Measurements from ENCODE around the gene FAM3A. TPM values are rescaled to one million over a fixed set of nuclear protein-coding genes. Genes with fewer than 3 reads are reported as not detected.
"Not testable (repeated sequence)": the region's sequence is repeated elsewhere in the genome, so short reads cannot be mapped to it uniquely, and the experiment has no call there.

The FAM3A gene, protein sequence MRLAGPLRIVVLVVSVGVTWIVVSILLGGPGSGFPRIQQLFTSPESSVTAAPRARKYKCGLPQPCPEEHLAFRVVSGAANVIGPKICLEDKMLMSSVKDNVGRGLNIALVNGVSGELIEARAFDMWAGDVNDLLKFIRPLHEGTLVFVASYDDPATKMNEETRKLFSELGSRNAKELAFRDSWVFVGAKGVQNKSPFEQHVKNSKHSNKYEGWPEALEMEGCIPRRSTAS
- total RNA-seq, result 46.3 TPM

DNA sequence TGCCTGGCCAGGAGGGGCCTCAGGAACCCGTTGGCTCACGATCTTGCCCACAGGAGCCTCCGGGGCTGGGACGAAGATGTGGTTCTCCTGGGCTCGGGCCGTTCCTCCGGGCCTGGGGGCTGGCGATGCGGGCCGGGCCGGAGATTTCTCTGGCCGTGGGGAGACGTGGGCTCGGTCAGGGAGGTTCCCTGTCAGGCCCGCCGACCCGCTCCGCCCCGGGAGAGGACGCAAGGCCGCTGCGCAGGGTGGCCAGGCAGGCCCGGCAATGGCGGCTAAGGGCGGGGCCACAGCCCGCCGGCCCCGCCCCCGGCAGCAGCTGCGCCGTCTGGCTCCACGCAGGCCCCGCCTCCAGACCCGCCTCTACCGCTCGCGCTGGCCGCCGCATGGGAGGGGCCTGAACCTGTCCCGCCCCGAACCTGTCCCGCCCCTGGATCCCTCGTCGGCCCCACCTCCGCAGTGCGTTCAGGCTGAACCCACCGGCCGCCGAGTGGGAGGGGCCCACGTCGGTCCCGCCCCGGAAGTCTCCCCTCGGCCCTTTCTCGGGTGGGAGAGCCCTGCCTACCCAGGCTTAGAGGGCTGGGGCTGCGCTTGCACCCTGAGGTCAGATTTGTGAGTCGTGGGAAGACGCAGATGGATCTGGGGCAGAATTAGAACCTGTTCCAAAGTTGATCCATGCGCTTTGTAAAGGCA is at the start of gene FAM3A:
FAM3A (minus strand) TSS at position 267 of the 690 bp plus-strand sequence. CDS start 460 bp downstream, outside the sequence.
- peak; percentile 93 for DNase-seq (ENCODE audit: low spot score)

DNA sequence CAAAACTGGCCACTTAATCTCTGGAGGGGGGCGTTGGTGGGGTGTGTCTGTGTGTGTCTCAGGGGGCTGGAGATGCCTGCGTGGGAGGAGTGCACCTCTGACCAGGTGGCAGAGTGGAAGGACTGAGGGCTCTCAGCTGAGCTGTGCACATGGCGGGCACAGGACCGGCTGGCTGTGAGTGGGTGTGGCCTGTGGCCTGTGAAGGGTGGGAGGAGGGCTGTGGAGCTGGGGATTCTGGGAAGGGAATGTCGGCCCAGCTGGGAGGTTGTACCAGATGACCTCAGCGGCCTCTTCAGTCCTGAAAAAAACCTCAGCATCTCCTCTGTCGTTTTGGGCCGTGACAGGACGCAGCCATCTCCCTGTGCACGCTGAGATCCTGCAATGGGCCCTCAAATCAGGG is 46.3 kb upstream of the FAM3A start:
- not testable (repeated sequence) for DNase-seq (ENCODE audit: low spot score)

DNA sequence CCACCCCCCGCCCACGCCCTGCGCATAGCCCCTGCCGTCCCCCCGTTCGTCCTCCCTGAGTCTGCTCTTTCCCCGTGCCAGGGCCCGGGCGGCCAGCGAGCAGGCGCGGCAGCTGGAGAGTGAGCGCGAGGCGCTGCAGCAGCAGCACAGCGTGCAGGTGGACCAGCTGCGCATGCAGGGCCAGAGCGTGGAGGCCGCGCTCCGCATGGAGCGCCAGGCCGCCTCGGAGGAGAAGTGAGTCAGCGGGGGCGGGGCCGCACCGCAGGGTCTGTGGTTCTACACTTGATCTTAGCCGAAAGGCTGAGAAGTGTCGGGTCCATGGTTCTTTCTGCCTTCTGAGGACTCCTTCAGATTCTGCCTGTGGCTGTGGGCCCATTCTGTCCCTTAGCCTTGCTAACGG is 44.3 kb upstream of the FAM3A start:
- DNase-seq (ENCODE audit: low spot score), result not testable (repeated sequence)

DNA sequence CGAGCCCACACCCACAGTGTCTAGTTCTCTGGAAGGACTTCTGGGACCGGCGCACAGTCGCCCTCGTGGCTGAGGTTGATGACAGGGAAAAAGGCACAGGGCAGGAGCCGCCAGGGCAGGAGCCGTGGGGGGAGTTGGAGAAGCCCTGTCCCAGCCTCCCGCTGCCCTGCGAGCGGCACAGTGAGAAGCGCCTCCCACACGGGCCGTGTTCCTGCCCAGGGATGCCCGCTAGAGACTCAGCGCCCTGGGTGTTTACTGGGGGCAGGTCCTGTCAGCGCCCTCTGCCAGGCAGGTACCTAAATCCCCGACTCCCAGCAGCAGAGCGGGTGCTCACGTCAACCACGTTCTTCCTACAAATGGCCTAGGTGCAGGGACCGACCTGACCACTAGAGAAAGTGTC is 42.9 kb upstream of the FAM3A start:
- DNase-seq (ENCODE audit: low spot score), result not testable (repeated sequence)

DNA sequence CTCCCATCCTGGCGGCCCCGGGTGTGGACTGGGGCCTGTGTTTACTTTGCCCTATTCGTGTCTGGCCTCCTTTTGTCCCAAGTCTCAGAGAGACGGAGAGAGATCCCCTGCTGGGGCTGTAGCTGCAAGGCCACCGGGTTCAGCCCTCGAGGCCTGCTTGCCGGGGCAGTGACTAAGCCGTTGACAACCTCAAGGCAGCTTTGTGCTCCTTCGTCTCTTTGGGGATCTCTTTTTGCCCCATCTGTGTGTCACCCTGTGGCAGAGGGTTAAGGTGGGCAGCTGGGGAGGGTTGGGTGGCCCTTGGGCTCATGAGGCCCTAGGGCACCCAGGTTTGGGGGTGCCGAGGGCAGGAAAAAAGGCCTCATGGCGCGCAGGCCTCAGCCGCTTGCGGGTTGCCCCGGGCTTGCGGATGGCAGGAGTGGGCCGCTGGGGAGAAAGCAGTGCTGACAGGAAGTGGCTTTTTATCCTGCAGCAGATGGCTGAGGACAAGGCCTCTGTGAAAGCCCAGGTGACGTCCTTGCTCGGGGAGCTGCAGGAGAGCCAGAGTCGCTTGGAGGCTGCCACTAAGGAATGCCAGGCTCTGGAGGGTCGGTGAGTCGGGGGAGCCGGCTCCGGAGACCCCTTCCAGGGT is 42.1 kb upstream of the FAM3A start:
- not testable (repeated sequence) for DNase-seq (ENCODE audit: low spot score)

DNA sequence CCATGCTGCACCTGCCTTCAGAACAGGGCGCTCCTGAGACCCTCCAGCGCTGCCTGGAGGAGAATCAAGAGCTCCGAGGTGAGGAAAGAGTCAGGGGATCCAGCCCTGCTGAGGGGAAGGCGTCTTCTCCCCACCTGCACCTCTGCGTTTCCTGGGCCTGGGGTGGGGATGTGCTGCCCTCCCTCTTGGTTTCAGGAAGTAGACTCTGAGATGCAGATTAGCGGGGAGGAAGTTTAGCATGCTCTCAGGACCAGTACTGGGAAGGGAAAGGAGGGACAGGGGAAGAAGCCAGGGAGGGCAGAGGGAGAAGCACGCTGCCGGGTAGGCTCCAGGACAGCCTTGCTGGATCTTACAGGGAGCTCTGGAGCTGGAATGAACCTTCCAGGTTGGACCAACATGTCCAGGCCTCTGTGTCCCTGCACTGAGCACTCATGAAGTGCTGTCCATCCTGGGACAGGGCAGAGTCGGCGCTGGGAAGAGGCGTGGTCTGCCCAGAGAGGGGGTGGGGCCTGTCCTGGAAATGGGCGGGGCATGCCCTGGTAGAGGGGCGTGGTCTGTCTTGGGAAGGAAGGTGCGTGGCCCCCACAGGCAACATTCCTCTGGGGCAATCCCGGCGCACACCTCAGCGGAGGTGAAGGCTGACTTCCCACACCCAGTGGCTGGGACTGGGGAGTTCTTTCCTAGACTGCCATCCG is 36.2 kb upstream of the FAM3A start:
- not testable (repeated sequence) for DNase-seq (ENCODE audit: low spot score)

DNA sequence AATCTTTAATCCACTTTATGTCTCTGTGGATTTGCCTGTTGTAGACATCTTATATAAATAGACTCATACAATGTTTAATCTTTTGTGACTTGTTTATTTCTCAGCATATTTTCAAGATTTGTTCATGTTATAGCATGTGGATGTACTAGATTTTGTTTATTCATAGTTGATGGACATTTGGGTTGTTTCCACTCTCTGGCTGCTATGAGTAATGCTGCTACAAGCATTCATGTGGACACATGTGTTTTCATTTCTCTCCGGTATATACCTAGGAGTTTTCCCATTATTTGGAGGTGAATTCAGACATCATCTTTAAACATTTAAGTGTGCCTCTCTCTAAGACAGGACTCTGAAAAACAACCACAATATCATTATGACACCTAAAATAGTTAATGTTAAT is 33.7 kb upstream of the FAM3A start:
- DNase-seq (ENCODE audit: low spot score), result no peak

DNA sequence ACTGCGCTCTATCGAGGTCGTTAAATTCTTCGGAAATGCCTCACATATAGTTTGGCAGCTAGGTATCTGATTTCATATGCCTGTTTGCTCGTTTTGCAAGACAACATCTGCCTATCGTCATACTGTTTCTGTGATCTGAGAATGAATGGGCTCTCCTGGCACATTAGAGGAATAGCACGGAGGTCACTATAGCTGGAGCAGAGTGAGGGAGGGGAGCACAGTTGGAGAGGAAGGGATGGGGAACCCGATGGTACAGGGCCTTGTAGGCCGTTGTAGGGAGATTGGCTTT is 31.9 kb upstream of the FAM3A start:
- no peak for DNase-seq (ENCODE audit: low spot score)

DNA sequence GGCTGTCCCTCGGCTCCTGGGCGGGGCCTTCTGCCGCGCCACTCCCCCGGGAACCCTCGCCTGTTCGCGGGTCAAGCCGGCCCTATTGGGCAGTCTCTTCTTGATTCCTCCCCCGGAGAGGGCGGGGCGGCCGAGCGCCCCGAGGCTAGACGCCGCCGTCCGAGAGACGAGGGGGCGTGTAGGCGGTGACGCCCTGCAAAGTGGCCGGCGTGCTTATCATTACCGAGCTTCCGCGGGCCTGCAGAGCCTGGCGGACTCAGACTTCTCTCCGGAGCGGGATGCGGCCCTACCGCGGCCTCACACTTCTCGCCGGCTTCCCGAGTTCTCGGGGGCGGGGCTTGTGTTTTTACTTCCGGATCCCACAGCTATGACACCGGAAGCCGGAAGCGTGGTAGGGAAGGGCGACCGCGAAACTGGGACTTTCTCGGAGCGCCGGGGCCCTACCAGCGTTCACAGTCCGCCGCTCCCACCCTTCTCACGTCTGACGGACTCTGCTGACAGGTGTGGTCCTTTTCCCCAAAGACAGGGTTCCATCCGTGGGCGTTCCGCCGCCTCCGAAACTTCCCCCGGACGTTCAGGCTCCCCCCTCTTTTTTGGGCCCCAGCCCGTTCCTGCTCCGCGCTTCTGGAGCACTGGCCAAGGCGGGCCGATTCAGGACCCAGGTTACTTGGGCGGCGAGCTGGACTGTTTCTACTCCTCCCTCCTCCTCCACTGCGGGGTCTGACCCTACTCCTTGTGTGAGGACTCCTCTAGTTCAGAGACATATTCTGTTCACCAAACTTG is 31.4 kb upstream of the FAM3A start, which contains the start of gene IKBKG:
IKBKG (plus strand) TSS at position 376 of the 783 bp plus-strand sequence. CDS start 4,383 bp downstream, outside the sequence.
- DNase-seq (ENCODE audit: low spot score), result peak; percentile 91

DNA sequence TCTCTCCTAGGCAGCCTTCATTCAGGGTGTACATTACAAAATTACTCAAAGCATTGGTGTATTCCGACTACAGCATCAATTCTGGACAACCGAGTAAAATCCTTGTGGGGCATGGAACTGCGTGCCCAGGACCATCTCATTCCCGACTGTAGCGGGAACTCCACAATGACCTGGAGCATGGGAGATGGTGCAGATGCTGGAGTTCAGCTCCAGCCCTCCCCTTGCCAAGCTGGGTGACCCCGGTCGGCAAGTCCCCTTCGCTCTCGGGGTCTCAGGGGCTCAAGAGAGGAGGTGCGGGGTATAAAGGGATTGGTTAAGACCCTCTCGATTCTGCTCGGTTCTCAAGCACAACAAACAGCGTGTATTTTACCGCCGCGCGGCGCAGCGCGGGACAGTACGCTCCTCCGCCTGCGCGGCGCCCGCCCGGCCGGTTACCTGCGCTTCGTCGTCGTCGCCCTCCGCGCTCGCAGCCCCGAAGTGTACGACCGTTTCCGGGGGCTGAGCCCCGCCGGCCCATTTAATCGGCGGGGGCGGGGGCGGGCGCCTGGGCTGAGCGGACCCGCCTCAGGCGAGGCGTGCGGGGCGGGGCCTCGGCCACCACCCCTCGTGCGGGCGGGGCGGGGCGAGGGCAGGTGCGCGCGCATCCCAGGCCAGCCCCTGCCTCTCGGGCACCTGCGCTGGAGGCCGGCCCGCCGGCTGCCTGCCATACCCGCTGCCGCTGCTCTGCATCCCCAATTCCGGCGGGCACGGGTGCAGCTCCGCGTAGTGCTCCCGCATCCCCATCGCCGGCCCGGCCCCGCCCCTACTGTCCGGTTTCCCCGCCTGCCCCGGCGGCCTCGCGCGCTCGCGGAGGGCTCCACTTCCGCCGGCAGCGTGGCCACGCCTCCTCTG is 30.6 kb upstream of the FAM3A start, which contains the start of gene G6PD:
G6PD (minus strand) TSS at position 493 of the 891 bp plus-strand sequence. CDS start 691 bp downstream, outside the sequence.
- DNase-seq (ENCODE audit: low spot score), result no peak

DNA sequence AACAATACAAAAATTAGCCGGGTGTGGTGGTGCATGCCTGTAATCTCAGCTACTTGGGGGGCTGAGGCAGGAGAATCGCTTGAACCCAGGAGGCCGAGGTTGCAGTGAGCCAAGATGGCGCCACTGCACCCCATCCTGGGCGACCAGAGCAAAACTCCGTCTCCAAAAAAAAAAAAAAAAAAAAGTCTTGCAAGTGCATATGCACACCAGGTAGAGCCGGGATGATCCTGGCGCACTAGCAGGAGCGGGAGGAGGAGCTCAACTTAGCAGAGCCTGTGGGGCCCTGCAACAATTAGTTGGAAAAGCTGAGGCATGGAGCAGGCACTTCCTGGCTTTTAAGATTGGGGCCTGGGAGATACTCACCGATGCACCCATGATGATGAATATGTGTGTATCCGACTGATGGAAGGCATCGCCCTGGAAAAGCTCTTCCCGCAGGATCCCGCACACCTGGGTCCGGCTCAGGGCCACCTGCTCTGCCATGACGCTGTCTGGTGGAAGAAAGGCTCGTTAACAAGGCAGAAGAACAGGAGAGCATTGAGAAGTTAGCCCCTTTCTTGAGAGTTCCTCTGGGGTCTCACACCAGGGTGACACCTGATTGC is 29.7 kb upstream of the FAM3A start:
- no peak for DNase-seq (ENCODE audit: low spot score)

DNA sequence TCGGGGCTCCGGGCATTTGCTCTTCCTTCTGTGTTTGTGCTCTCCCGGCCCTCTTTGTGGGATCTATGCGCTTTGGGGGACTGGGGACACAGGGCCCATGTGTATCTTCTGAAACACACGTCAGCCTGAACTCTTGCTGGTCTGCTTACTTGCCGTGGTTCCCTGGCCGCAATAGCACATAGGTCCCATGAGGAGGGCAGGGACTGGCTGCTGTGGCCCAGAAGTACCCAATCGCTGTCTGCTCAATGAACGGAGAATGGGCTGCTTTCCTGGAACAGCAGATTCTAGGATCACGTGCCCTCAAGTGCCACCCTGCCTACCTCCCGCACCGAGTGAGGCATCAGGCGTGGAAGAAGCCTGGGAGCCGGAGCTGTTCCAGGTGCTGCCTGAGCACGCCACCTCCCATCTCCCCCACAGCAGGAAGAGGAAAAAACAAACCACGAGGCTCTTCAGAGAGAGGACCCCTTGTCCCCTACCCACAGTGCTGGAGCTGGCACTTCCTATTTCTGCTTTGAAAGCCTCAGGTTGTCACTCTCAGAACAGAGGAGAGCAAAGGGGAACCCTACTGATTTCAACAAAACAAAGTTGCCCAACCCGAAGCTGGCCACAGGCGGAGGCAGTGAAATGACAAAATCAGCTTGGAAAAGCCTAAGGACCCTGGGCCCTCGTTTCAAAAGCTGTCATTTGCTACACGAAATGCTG is 26.8 kb upstream of the FAM3A start:
- DNase-seq (ENCODE audit: low spot score), result no peak

DNA sequence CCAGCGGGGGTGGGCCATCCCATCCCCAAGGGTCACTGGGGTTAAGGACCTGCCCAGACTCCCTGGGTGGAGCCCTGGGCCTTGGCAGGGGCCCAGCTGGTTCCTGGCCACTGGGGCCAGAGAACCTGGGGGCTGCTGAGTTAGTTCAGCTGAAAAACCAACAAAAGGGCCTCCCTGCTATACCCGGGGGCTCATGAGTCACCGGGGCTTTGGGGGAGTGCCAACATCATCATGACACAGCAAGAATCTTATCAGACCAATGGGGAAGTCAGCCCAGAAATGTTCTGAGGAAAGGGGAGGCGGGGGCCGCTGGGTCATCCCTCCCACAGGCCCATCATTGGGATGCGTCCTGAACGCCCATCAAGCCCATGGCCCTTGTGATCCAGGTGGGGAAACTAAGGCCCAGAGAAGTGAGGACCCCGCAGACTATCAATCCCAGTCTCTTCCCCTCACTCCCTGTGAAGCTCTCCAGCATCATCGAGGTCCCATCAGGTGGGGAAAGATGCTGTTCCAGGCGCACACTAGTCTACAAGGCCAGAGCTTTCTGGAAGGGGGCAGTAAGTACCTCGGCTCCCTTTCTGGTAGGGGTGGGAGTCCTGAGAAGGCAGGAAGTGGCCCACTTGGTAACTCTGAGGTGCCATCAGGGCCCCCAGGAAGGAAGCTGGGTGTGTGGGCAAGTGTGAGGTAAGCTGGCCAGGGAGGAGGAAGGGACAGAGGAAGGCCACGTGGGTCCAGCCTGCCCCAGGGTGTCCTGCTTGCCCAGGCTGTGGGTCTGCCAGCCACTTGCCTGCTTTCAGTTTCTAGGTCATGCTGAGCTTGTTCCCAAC is 26.1 kb upstream of the FAM3A start:
- peak; percentile 81 for DNase-seq (ENCODE audit: low spot score)

DNA sequence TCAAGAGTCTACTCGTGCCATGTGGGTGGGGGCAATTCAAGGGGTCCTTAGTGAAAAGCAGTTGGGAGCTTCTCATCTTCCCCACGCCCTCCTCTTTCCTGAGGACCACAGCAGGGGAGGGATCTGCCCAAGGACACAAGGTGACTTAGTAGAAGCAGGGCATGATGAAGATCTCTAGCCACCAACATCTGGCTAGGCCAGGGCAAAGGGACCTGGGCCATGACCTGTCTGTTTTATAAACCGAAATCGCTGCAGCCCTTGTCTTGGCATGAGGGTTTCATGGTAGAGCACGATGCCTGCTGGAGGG is 25.5 kb upstream of the FAM3A start:
- DNase-seq (ENCODE audit: low spot score), result no peak

DNA sequence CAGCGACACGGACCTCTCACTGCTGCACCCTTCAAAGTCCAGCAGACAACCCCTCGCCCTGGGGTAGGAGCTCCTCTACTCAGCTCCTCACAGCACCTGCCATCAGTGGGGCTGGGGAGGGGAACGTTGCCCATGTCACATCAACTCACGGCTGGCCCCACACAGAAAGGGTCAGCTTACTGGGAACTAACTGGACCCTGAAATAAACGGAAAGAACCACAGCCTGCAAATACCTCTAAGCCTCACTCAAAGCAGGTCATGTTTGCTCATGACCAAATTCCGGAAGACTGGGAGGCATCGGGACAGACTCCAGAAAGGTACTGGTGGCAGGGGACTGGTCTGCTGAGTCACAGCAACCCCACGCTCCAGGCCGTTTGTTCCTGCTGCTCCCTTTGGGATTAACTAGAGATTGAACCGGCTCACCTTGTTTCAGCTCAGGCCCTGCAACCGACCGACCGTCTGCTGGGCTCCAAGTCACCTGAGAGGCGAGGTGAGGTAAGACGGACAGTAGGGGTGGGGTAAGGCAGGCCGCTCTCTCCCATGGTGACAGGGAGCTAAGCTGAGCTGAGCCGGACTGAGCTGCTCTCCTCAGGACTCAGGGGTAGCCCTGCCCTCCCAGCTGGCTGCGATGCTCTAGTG is 25.0 kb upstream of the FAM3A start:
- DNase-seq (ENCODE audit: low spot score), result peak; percentile 70

DNA sequence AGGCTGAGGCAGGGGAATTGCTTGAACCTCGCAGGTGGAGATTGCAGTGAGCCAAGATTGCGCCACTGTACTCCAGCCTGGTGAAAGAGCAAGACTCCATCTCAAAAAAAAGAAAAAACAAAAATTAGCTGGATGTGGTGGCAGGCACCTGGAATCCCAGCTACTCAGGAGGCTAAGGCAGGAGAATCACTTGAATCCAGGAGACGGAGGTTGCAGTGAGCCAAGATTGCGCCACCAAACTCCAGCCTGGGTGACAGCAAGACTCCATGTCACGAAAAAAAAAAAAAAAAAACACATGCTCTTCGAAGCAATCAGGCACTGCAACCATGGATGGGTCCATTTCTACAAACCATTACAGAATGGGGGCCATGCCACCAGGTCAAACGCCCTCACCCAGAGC is 24.3 kb upstream of the FAM3A start:
- not testable (repeated sequence) for DNase-seq (ENCODE audit: low spot score)

DNA sequence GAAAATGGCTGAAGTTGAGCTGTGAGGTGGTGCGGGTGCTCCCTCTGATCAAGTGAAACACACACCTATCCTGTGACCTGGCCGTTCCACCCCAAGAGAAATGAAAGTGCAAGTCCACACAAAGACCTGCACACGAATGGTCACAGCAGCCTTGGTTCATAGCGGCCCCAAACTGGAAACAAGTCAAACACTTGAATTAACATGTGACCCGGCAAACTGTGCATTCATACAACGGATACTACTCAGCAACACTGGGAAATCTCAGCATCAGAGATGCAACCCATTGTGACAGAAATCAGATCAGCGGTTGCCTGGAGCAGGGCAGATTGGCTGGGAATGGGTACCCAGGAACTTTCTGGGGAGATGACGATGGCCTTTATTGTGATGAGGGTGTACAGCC is 23.0 kb upstream of the FAM3A start:
- DNase-seq (ENCODE audit: low spot score), result no peak

DNA sequence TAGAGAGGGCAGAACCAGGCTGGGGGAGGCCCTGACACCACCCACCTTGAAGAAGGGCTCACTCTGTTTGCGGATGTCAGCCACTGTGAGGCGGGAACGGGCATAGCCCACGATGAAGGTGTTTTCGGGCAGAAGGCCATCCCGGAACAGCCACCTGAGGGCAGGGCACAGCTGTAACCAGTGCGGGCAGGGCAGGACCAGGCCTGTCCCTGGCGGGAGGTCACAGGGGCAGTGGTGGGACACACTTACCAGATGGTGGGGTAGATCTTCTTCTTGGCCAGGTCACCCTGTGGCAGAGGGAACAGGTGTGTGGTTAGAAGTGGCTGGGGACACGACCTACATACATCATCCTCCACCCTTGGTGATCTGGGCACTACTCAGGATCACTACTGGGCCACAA is 19.9 kb upstream of the FAM3A start:
- no peak for DNase-seq (ENCODE audit: low spot score)

Data from ureter (tissue), 1 donor.